Ovary (tissue), 9 donors: ENCODE data around the gene MCM8. TPM values are rescaled to one million over a fixed set of nuclear protein-coding genes. Genes with fewer than 3 reads are reported as not detected.

ENCODE experiments used
- DNase-seq, 5 donors: peaks; one replicate each; pipeline ENCODE4 v3.0.0-alpha.2; 2019 to 2020
- H3K27ac ChIP-seq, 2 donors: fragments of 200-600 bp; one replicate each; pipeline versions ENCODE4 v1.5.1 to v1.8.0; 2019 to 2022
- H3K27me3 ChIP-seq: fragments of 200-600 bp; one replicate; pipeline ENCODE4 v1.8.0; 2022
- H3K36me3 ChIP-seq: fragments of 200-600 bp; sonication (generic); one replicate; pipeline ENCODE4 v1.5.1; 2019
- H3K4me1 ChIP-seq: one replicate; pipeline ENCODE4 v1.8.1; 2013; ENCODE audit warnings: mild to moderate bottlenecking, moderate library complexity; ENCODE audit not compliant: insufficient read depth
- H3K4me3 ChIP-seq: fragments of 200-600 bp; sonication (generic); one replicate; pipeline ENCODE4 v1.5.1; 2017
- H3K9me3 ChIP-seq, 2 donors: fragments of 200-600 bp in 1 of 2; sonication (generic) in 1 of 2; one replicate each; pipeline versions ENCODE4 v1.5.1 to v1.8.1; 2013 to 2019; ENCODE audit warnings: mild to moderate bottlenecking in 1 of 2, moderate library complexity in 1 of 2
- EP300 ChIP-seq: sonication (generic); formaldehyde crosslinking; IDR thresholded peaks from one replicate; pipeline ENCODE4 v1.6.1; 2017; ENCODE audit warnings: antibody characterized with exemption
- POLR2A ChIP-seq: fragments of 450-650 bp; IDR thresholded peaks from one replicate; pipeline ENCODE4 v1.6.1; 2017; ENCODE audit warnings: antibody characterized with exemption, mild to moderate bottlenecking, moderate library complexity
- WGBS, 3 donors: extraction: QIAGEN DNeasy Blood & Tissue Kit in 1 of 3; methylation state at CpG; one replicate each; pipeline versions ENCODE4 v1.1.5 to v1.1.7; 2013 to 2017; 5-methylcytosine and 5-hydroxymethylcytosine counted together
- intact Hi-C, 4 donors: fragments of 100-400 bp; cut with DNase I; formaldehyde crosslinking; loops; one replicate each; pipeline versions ENCODE4 v1.11.0 to v1.15.1; 2022 to 2023
- polyA plus RNA-seq, 2 donors: library from polyadenylated mRNA; stranded (reverse); fragments of 200-250 nt in 1 of 2; fragments of 350-450 nt in 1 of 2; fragmentation: Illumina TruSeq in 1 of 2; extraction: RNeasy Lipid Tissue Mini Kit (QIAGEN cat#74804) in 1 of 2; gene quantifications; one replicate each; pipeline ENCODE4 v1.2.3, GENCODE V29; 2013 to 2014
- total RNA-seq, 7 donors: library from RNA; depleted of rRNA in 2 of 7; stranded (reverse); fragments of >200 nt in 2 of 7; fragmentation: NEBNext Ultra II Directional in 3 of 7; extraction: Animal tissue kit (Norgen Biotek cat#: 25700) in 3 of 7; gene quantifications; one replicate each; pipeline versions ENCODE4 v1.1.0 to v1.2.4, GENCODE V29; 2016 to 2023
- TF ChIP-seq, protein P1 (sequence below), 3 donors: fragments of 450-650 bp in 2 of 3; fragments of 200-600 bp in 1 of 3; IDR thresholded peaks; one replicate each; pipeline versions ENCODE4 v1.5.1 to v1.8.0; 2016 to 2022; ENCODE audit warnings: antibody characterized with exemption in 3 of 3, mild to moderate bottlenecking in 1 of 3
- donor health status: DM: no; HTN: no; CAD: no; lungs with moderate emphysema.
- donor health status: DM: no; HTN: no; CAD: no.
- donor health status: Bipolar disorder and iron deficiency.
- donor health status: DM: yes; HTN: yes; CAD: no.
- donor health status: DM: no; HTN: no; CAD: no.
- donor health status: DM: yes; HTN: yes; CAD: no.

Gene MCM8
- total and polyA plus RNA-seq, 9 donors = 2.3 to 4.9 (median 3.6) TPM

DNA sequence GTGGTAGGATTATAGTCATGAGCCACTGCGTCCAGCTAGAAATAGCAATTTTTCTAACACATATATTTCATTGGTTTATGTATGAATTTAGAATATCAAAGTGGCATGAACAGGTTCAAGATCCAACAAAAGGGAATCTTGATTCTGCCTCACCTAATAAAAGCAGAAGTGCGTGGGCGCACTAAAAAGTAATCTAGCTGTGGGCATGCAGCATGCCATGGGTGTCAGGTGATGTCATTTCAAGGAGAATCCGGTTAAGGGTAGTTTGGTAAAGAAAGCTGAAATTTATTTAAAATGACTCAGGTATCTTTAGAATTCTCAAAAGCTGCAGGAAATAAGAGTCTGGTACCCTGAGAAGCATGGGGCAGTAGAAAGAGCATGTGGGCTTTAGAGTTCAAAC lies 85.8 kb downstream of the MCM8 start:
- H3K4me3 ChIP-seq = no peak overlapping the region
- no peak for TF ChIP-seq EP300
- TF ChIP-seq POLR2A = no peak
- TF ChIP-seq, protein P1, sequence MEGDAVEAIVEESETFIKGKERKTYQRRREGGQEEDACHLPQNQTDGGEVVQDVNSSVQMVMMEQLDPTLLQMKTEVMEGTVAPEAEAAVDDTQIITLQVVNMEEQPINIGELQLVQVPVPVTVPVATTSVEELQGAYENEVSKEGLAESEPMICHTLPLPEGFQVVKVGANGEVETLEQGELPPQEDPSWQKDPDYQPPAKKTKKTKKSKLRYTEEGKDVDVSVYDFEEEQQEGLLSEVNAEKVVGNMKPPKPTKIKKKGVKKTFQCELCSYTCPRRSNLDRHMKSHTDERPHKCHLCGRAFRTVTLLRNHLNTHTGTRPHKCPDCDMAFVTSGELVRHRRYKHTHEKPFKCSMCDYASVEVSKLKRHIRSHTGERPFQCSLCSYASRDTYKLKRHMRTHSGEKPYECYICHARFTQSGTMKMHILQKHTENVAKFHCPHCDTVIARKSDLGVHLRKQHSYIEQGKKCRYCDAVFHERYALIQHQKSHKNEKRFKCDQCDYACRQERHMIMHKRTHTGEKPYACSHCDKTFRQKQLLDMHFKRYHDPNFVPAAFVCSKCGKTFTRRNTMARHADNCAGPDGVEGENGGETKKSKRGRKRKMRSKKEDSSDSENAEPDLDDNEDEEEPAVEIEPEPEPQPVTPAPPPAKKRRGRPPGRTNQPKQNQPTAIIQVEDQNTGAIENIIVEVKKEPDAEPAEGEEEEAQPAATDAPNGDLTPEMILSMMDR (IDR thresholded peaks at IDR 0.05) = no peak
- H3K36me3 ChIP-seq = no peaks in the 10 kb centered on the region
- no peak overlapping the region for H3K27ac ChIP-seq
- intact Hi-C loops = no loop called here
- H3K4me1 ChIP-seq = no peaks in the 10 kb centered on the region
- 96 to 99% (median 96%) methylated on average over 4 of the region's 4 CpGs for WGBS, 3 donors
- no peaks in the 10 kb centered on the region for H3K27me3 ChIP-seq
- no peak for DNase-seq
- H3K9me3 ChIP-seq = no peaks in the 10 kb centered on the region

DNA sequence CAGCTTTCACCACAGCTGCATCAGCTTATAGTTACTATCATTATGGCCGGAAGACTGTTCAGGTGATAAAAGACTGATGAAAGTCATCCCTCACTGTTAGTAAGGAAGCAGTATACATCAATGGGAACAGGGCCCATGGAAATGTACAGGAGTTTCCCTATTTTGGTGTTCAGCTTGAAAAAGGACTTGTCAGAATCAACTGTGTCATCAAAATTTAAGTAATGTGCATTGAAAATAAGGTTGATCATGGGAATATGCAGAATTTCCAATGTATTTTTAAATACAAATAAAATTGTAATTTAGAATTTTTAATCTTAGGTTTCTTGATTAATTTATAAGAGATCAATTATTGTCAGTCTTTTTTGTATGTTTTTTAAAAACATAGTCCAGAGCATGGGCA lies 86.6 kb downstream of the MCM8 start:
- WGBS, 3 donors = 93 to 95% (median 93%) methylated on average over 1 of the region's 1 CpG
- Histone ChIP-seq H3K27ac (no peak overlapping the region), H3K27me3 (no peaks in the 10 kb centered on the region), H3K9me3 (no peaks in the 10 kb centered on the region), H3K4me3 (no peak overlapping the region), H3K4me1 (no peaks in the 10 kb centered on the region), H3K36me3 (no peaks in the 10 kb centered on the region)
- intact Hi-C loops = no loop called here
- TF ChIP-seq, protein P1 (IDR thresholded peaks at IDR 0.05) = no peak
- no peak for TF ChIP-seq EP300
- TF ChIP-seq POLR2A = no peak
- DNase-seq = no peak

DNA sequence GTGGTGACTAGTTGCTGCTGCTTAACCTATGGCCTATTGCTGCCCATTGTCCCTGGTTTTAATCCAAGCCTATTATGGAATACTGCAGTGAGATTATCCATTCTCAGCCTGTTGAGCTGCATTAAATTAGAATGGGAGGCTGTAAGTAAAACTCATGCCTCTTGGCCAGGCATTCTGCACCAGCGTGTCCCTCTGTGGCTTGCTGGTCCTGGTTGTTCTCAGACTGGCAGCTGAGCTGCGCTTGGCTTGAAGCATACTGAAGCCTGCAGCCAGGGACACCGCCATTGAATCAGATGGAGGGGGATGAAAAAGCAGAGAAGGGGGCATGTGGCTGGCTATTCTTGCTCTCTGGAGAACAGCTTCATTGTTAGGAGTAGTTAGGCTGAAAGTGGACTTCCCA lies 87.8 kb downstream of the MCM8 start:
- Histone ChIP-seq H3K4me1 (no peaks in the 10 kb centered on the region), H3K27ac (no peak overlapping the region), H3K36me3 (no peaks in the 10 kb centered on the region), H3K9me3 (no peaks in the 10 kb centered on the region), H3K4me3 (no peak overlapping the region), H3K27me3 (no peaks in the 10 kb centered on the region)
- intact Hi-C loops = no loop called here
- 90 to 92% (median 92%) methylated on average over 3 of the region's 3 CpGs for WGBS, 3 donors
- TF ChIP-seq, protein P1 (IDR thresholded peaks at IDR 0.05) = no peak
- TF ChIP-seq POLR2A (no peak), EP300 (no peak)
- no peak for DNase-seq

DNA sequence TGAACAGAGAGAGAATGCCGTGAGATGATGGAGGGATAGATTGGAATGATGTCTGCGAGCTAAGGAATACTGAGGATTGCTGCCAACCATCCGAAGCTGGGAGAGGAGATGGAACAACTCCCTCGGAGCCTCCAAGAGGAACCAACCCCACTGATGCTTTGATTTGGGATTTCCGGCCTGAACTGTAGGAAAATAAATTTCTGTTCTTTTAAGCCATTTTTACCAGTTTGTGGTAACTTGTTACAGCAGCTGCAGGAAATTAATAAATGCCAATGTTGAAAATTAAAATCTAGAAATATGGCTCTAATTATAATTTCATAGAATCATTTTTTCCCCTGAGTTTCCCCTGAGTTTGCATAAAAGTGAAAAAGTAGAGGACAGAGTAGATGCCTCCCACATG lies 89.3 kb downstream of the MCM8 start:
- TF ChIP-seq POLR2A (no peak), EP300 (no peak)
- 70 to 80% (median 76%) methylated on average over 5 of the region's 5 CpGs for WGBS, 3 donors
- Histone ChIP-seq H3K4me1 (no peaks in the 10 kb centered on the region), H3K4me3 (no peak overlapping the region), H3K27ac (no peak overlapping the region), H3K27me3 (no peaks in the 10 kb centered on the region), H3K9me3 (no peaks in the 10 kb centered on the region), H3K36me3 (no peaks in the 10 kb centered on the region)
- intact Hi-C loops = no loop called here
- DNase-seq = no peak

DNA sequence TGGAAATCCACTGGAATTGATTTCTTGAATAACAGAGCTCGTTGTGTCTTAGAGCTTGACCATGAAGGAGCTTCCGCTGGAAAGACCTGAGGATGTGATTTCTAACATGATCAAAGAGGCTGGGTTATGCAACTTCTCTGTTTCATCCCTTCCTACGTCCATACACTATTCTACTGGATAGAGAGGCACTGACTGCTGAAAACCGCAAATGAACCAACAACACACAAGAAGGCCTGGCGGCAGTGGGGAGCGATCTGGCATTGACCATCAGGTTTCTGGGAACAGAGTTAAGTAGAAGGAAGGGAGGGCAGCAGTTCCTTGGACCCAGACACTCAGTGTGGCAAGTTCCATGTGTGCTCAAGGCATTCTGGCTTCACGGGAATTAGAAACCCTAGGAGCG lies 90.1 kb downstream of the MCM8 start:
- Histone ChIP-seq H3K36me3 (no peaks in the 10 kb centered on the region), H3K4me3 (no peak overlapping the region), H3K27me3 (no peaks in the 10 kb centered on the region), H3K4me1 (no peaks in the 10 kb centered on the region), H3K9me3 (no peaks in the 10 kb centered on the region), H3K27ac (no peak overlapping the region)
- WGBS, 3 donors = 93 to 95% (median 95%) methylated on average over 8 of the region's 8 CpGs
- no peak for DNase-seq
- intact Hi-C loops = no loop called here
- TF ChIP-seq POLR2A (no peak), EP300 (no peak)
- TF ChIP-seq, protein P1 (IDR thresholded peaks at IDR 0.05) = no peak
